Endometrium (tissue), 2 donors: Measurements from ENCODE around the gene USHBP1.
"Not testable (repeated sequence)": the region's sequence is repeated elsewhere in the genome, so short reads cannot be mapped to it uniquely, and the experiment has no call there.

ENCODE experiments used
- FAIRE-seq: peaks from 2 replicates; lab custom pipeline; 2012; peaks lifted over from hg19 to GRCh38; lab: Jason Lieb, UNC
- donor health status: control.
- donor health status: control.

USHBP1 gene

GRCh38 chr19:17264641-17264979 lies at the start of gene USHBP1:
USHBP1 (minus strand) TSS chr19:17264745; CDS start chr19:17264299, 446 bp downstream.
- no peak for FAIRE-seq

- no peak for FAIRE-seq
Measured at GRCh38 chr19:17314007-17314593, 49.6 kb upstream of the USHBP1 start.

GRCh38 chr19:17312189-17313113 lies 47.9 kb upstream of the USHBP1 start:
- FAIRE-seq = no peak

GRCh38 chr19:17311455-17312188 lies 47.1 kb upstream of the USHBP1 start:
- FAIRE-seq = no peak

- no peak for FAIRE-seq
Measured at GRCh38 chr19:17309965-17310461, 45.5 kb upstream of the USHBP1 start.

GRCh38 chr19:17309198-17309964 lies 44.8 kb upstream of the USHBP1 start, which contains the start of gene DDA1:
DDA1 (plus strand) TSS chr19:17309563; CDS start chr19:17309655, 92 bp downstream.
- peak; percentile 100 for FAIRE-seq

GRCh38 chr19:17307876-17308377 lies 43.4 kb upstream of the USHBP1 start:
- FAIRE-seq = no peak

- no peak for FAIRE-seq
Measured at GRCh38 chr19:17306285-17306714, 41.8 kb upstream of the USHBP1 start.

- peak; percentile 50 for FAIRE-seq
Measured at GRCh38 chr19:17305517-17306284, 41.2 kb upstream of the USHBP1 start, which contains the start of gene MRPL34. MRPL34 (plus strand) TSS chr19:17305872; CDS start chr19:17305893, 21 bp downstream.

- FAIRE-seq = no peak
Measured at GRCh38 chr19:17305216-17305516, 40.6 kb upstream of the USHBP1 start.

- FAIRE-seq = no peak
Measured at GRCh38 chr19:17304386-17305215, 40.1 kb upstream of the USHBP1 start.

- no peak for FAIRE-seq
Measured at GRCh38 chr19:17303940-17304267, 39.4 kb upstream of the USHBP1 start.

GRCh38 chr19:17303167-17303939 lies 38.8 kb upstream of the USHBP1 start, which contains the start of gene ABHD8:
ABHD8 (minus strand) TSS chr19:17303425; CDS start chr19:17301616, 1,809 bp downstream.
- peak; percentile 35 for FAIRE-seq

- no peak for FAIRE-seq
Measured at GRCh38 chr19:17302391-17303166, 38.0 kb upstream of the USHBP1 start.

GRCh38 chr19:17300992-17301619 lies 36.6 kb upstream of the USHBP1 start:
- no peak for FAIRE-seq

GRCh38 chr19:17296976-17297375 lies 32.4 kb upstream of the USHBP1 start:
- FAIRE-seq = no peak

GRCh38 chr19:17296273-17296672 lies 31.7 kb upstream of the USHBP1 start:
- FAIRE-seq = no peak

GRCh38 chr19:17295551-17295950 lies 31.0 kb upstream of the USHBP1 start:
- not testable (repeated sequence) for FAIRE-seq
